Thyroid gland (tissue), 4 donors: ENCODE data around the gene AGPAT4. TPM values are rescaled to one million over a fixed set of nuclear protein-coding genes. Genes with fewer than 3 reads are reported as not detected.

Experiments
- DNase-seq, 2 donors: peaks; one replicate each; pipeline ENCODE4 v3.0.0-alpha.2; 2019
- H3K27ac ChIP-seq, 3 donors: fragments of 200-600 bp; sonication (generic); 1 replicate in 2 of 3; 2 replicates in 1 of 3; pipeline ENCODE4 v1.5.1; 2016 to 2019; ENCODE audit warnings: mild to moderate bottlenecking in 1 of 3, moderate library complexity in 1 of 3
- H3K27me3 ChIP-seq: fragments of 200-600 bp; sonication (generic); one replicate; pipeline ENCODE4 v1.5.1; 2019
- H3K36me3 ChIP-seq, 2 donors: fragments of 200-600 bp; sonication (generic); one replicate each; pipeline ENCODE4 v1.5.1; 2016 to 2019
- H3K4me1 ChIP-seq, 2 donors: fragments of 200-600 bp; sonication (generic); one replicate each; pipeline ENCODE4 v1.5.1; 2017 to 2019
- H3K4me3 ChIP-seq, 3 donors: fragments of 200-600 bp; sonication (generic); replicated peaks in 1 of 3; 1 replicate in 2 of 3; 2 replicates in 1 of 3; pipeline ENCODE4 v1.5.1; 2016; ENCODE audit warnings: mild to moderate bottlenecking in 1 of 3
- H3K9me3 ChIP-seq: fragments of 200-600 bp; sonication (generic); one replicate; pipeline ENCODE4 v1.5.1; 2017
- CTCF ChIP-seq, 6 experiments: fragments of 200-600 bp in 3 of 6; fragments of 450-650 bp in 3 of 6; sonication (generic) in 3 of 6; IDR thresholded peaks; one replicate each; pipeline ENCODE4 v1.5.1; 2016 to 2019; ENCODE audit warnings: antibody characterized with exemption in 6 of 6, mild to moderate bottlenecking in 2 of 6, inconsistent platforms in 1 of 6, moderate library complexity in 1 of 6
- POLR2A ChIP-seq, 2 donors: fragments of 450-650 bp; IDR thresholded peaks; one replicate each; pipeline ENCODE4 v1.6.1; 2017; ENCODE audit warnings: antibody characterized with exemption in 2 of 2, mild to moderate bottlenecking in 2 of 2, moderate library complexity in 1 of 2
- WGBS, 2 donors: methylation state at CpG; one replicate each; pipeline ENCODE4 v1.1.5; 2017; 5-methylcytosine and 5-hydroxymethylcytosine counted together
- intact Hi-C: fragments of 100-400 bp; cut with DNase I; formaldehyde crosslinking; loops from one replicate; pipeline ENCODE4 v1.15.1; 2023
- total RNA-seq, 4 donors: library from RNA; depleted of rRNA; stranded (reverse); fragments of >200 nt; gene quantifications; one replicate each; pipeline ENCODE4 v1.2.3, GENCODE V29; 2016

AGPAT4 gene
- total RNA-seq, 4 donors from 2014 or later: 6.1 to 12.8 (median 6.9) TPM

GRCh38 chr6:161151660-161152526 lies 122.0 kb downstream of the AGPAT4 start:
- no peak for DNase-seq
- intact Hi-C loops: loop anchor here (5.0 kb wide), 1 partner anchor 220 kb away; no protein-coding TSS in a partner anchor
- H3K36me3 ChIP-seq: peaks cover 0 to 5% of the 10 kb centered on the region in 2 donors
- WGBS, 2 donors: 87 to 88% methylated on average over 16 of the region's 19 CpGs
- no peaks in the 10 kb centered on the region for H3K27me3 ChIP-seq
- H3K9me3 ChIP-seq: no peaks in the 10 kb centered on the region
- no peak for TF ChIP-seq CTCF (IDR thresholded peaks at IDR 0.05)
- TF ChIP-seq POLR2A (IDR thresholded peaks at IDR 0.05): no peak
- no peaks in the 10 kb centered on the region for H3K4me1 ChIP-seq
- no peak overlapping the region for H3K27ac ChIP-seq
- no peak overlapping the region for H3K4me3 ChIP-seq

DNA sequence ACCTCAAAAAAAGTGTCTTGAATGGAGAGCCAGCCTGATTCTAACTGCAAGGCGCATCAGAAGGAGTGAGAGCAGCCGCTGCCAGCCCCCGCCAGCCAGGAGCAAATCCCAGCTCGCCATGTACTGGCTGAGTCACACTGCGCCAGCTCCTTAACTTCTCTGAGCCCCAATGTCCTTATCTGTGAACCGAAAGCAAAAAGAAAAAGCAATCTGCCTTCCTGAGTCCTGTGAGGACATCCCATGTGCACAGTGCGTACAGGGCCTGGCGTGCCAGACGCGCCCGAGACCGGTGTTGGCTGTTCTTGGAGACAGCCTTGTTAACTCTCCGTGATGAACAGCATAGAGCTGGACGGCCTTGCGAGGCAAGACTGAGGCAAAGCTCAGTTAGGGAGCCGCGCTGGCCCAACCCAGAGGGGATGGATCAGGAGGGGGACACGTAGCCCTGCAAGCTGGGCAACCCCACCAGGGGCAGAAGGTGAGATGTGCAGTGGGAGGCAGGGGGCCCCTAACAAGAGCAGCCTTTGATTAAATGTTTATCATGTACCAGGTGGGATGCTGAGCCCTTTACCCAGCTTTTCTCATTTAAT lies 122.7 kb downstream of the AGPAT4 start:
- DNase-seq: no peak
- H3K9me3 ChIP-seq: no peaks in the 10 kb centered on the region
- TF ChIP-seq CTCF (IDR thresholded peaks at IDR 0.05) (no peak), POLR2A (IDR thresholded peaks at IDR 0.05) (no peak)
- intact Hi-C loops: loop anchor here (5.0 kb wide), 1 partner anchor 221 kb away; no protein-coding TSS in a partner anchor
- H3K27me3 ChIP-seq: no peaks in the 10 kb centered on the region
- no peak overlapping the region for H3K27ac ChIP-seq
- H3K4me3 ChIP-seq: no peak overlapping the region
- H3K4me1 ChIP-seq: no peaks in the 10 kb centered on the region
- 95 to 97% methylated on average over 15 to 18 of the region's 18 CpGs for WGBS, 2 donors
- H3K36me3 ChIP-seq: peaks cover 0 to 5% of the 10 kb centered on the region in 2 donors

DNA sequence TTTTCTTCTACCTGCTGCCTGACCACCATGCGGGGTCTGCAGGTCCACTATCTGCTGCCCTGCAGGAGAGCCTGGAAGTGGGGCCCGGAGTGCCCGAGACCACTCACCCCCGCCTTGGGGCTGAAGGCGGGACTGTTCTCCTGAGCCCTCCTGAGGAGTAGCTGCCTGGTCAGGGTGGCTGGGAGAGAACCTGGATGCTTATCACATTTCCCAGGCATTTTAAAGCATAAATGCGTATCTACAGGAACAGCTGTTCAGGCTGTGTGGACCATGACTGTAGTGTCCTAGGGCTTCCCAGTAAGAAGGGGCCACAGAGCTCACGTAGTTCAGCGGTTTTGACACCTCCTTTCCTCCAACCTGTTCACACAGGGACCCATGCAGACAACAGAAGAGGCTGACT lies 123.3 kb downstream of the AGPAT4 start:
- Histone ChIP-seq H3K9me3 (no peaks in the 10 kb centered on the region), H3K27ac (no peak overlapping the region), H3K27me3 (no peaks in the 10 kb centered on the region), H3K4me1 (no peaks in the 10 kb centered on the region), H3K4me3 (no peak overlapping the region), H3K36me3 (peaks cover 0 to 5% of the 10 kb centered on the region in 2 donors)
- intact Hi-C loops: loop anchor here (5.0 kb wide), 1 partner anchor 222 kb away; no protein-coding TSS in a partner anchor
- no peak for TF ChIP-seq POLR2A (IDR thresholded peaks at IDR 0.05)
- TF ChIP-seq CTCF (IDR thresholded peaks at IDR 0.05): no peak
- WGBS, 2 donors: 88 to 96% methylated on average over 5 to 8 of the region's 8 CpGs
- DNase-seq: no peak

DNA sequence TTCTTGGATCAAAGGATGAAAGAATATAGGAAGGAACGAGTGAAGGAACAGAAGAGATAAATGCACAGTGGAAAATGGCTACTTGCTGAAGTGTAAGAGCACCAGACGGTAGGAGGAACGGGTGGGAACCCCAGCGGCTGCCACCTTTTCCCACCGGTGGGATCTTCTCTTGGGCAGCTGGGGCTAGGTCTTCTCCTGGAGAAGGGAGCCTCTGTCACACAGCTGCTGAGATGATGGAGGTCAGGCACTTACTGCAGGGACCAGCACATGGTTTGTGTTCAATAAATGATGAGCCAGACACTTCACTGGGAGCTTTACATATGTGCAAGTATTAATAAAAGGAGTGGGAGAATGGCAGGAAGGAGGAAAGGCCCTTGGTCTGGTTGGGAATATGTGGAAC lies 123.7 kb downstream of the AGPAT4 start:
- intact Hi-C loops: loop anchor here (5.0 kb wide), 1 partner anchor 222 kb away; no protein-coding TSS in a partner anchor
- peaks cover 0 to 5% of the 10 kb centered on the region in 2 donors for H3K36me3 ChIP-seq

More for the DNA sequence above, 123.7 kb downstream of the AGPAT4 start:
- H3K4me1 ChIP-seq: no peaks in the 10 kb centered on the region
- no peaks in the 10 kb centered on the region for H3K27me3 ChIP-seq
- H3K4me3 ChIP-seq: no peak overlapping the region
- no peak overlapping the region for H3K27ac ChIP-seq
- 87 to 94% methylated on average over 5 of the region's 5 CpGs for WGBS, 2 donors
- TF ChIP-seq CTCF (IDR thresholded peaks at IDR 0.05) (no peak), POLR2A (IDR thresholded peaks at IDR 0.05) (no peak)
- DNase-seq: no peak
- no peaks in the 10 kb centered on the region for H3K9me3 ChIP-seq
